Stimulated activated CD8-positive, alpha-beta memory T cell treated with anti-CD3 and anti-CD28 coated beads, Interleukin-15, amount 100 ng/mL, for 4 hours (primary cell): ENCODE data around the gene C15orf39.
"Not testable (repeated sequence)": the region's sequence is repeated elsewhere in the genome, so short reads cannot be mapped to it uniquely, and the experiment has no call there.

Source experiments
- DNase-seq, 2 donors: peaks; one replicate each; pipeline ENCODE4 v3.0.0-alpha.2; 2020; ENCODE audit warnings: low read depth in 2 of 2

The C15orf39 gene

GRCh38 chr15:75201616-75202250 lies at the start of gene C15orf39:
TSS of gene C15orf39 (plus strand) at chr15:75201882. CDS start at chr15:75206049, 4,167 bp downstream.
- peak; percentile 50 to 62 for DNase-seq

- no peak for DNase-seq
Observed at GRCh38 chr15:75152382-75153079, 49.2 kb upstream of the C15orf39 start.

GRCh38 chr15:75153087-75153486 lies 48.6 kb upstream of the C15orf39 start:
- DNase-seq: no peak

- no peak for DNase-seq
Observed at GRCh38 chr15:75153565-75154276, 48.0 kb upstream of the C15orf39 start.

- no peak for DNase-seq
Observed at GRCh38 chr15:75154461-75155062, 47.1 kb upstream of the C15orf39 start.

GRCh38 chr15:75156326-75157215 lies 45.1 kb upstream of the C15orf39 start:
- no peak for DNase-seq

GRCh38 chr15:75158402-75158801 lies 43.3 kb upstream of the C15orf39 start:
- no peak for DNase-seq

- DNase-seq: no peak
Observed at GRCh38 chr15:75159244-75159643, 42.4 kb upstream of the C15orf39 start.

- DNase-seq: no peak
Observed at GRCh38 chr15:75161106-75161916, 40.4 kb upstream of the C15orf39 start.

- no peak for DNase-seq
Observed at GRCh38 chr15:75161917-75162414, 39.7 kb upstream of the C15orf39 start.

GRCh38 chr15:75163150-75163564 lies 38.5 kb upstream of the C15orf39 start:
- DNase-seq: no peak

- no peak for DNase-seq
Observed at GRCh38 chr15:75164625-75165350, 36.9 kb upstream of the C15orf39 start.

GRCh38 chr15:75166489-75167063 lies 35.1 kb upstream of the C15orf39 start:
- DNase-seq: not testable (repeated sequence)

GRCh38 chr15:75167588-75168350 lies 33.9 kb upstream of the C15orf39 start:
- DNase-seq: no peak

GRCh38 chr15:75168374-75168773 lies 33.3 kb upstream of the C15orf39 start:
- DNase-seq: no peak

GRCh38 chr15:75170203-75170602 lies 31.5 kb upstream of the C15orf39 start:
- no peak for DNase-seq

- DNase-seq: no peak
Observed at GRCh38 chr15:75170711-75171341, 30.9 kb upstream of the C15orf39 start.

GRCh38 chr15:75171408-75171807 lies 30.3 kb upstream of the C15orf39 start:
- DNase-seq: no peak
